Suprapubic skin (tissue), 4 donors: ENCODE results near the gene NPHP4. TPM values are rescaled to one million over a fixed set of nuclear protein-coding genes. Genes with fewer than 3 reads are reported as not detected.

Experiments used
- DNase-seq, 2 donors: peaks; one replicate each; pipeline ENCODE4 v3.0.0-alpha.2; 2019; ENCODE audit warnings: low spot score in 2 of 2
- H3K27ac ChIP-seq: fragments of 200-600 bp; sonication (generic); one replicate; pipeline ENCODE4 v1.5.1; 2019
- H3K27me3 ChIP-seq: fragments of 200-600 bp; sonication (generic); one replicate; pipeline ENCODE4 v1.5.1; 2019
- H3K36me3 ChIP-seq: fragments of 200-600 bp; sonication (generic); one replicate; pipeline ENCODE4 v1.5.1; 2019
- H3K4me1 ChIP-seq: fragments of 200-600 bp; sonication (generic); one replicate; pipeline ENCODE4 v1.5.1; 2019
- H3K4me3 ChIP-seq: fragments of 200-600 bp; sonication (generic); one replicate; pipeline ENCODE4 v1.5.1; 2019; ENCODE audit warnings: mild to moderate bottlenecking
- H3K9me3 ChIP-seq: fragments of 200-600 bp; sonication (generic); one replicate; pipeline ENCODE4 v1.5.1; 2019
- CTCF ChIP-seq, 2 donors: fragments of 200-600 bp in 1 of 2; fragments of 450-650 bp in 1 of 2; sonication (generic) in 1 of 2; IDR thresholded peaks; one replicate each; pipeline ENCODE4 v1.5.1; 2016 to 2019; ENCODE audit warnings: antibody characterized with exemption in 2 of 2, mild to moderate bottlenecking in 1 of 2, moderate library complexity in 1 of 2
- EP300 ChIP-seq: sonication (generic); formaldehyde crosslinking; IDR thresholded peaks from one replicate; pipeline ENCODE4 v1.6.1; 2017; ENCODE audit warnings: antibody characterized with exemption
- POLR2A ChIP-seq, 2 donors: fragments of 450-650 bp; IDR thresholded peaks; one replicate each; pipeline ENCODE4 v1.6.1; 2017; ENCODE audit warnings: antibody characterized with exemption in 2 of 2, mild to moderate bottlenecking in 2 of 2, moderate library complexity in 2 of 2
- POLR2AphosphoS5 ChIP-seq, 3 donors: sonication (generic); formaldehyde crosslinking; IDR thresholded peaks; one replicate each; pipeline ENCODE4 v1.6.1; 2017; ENCODE audit warnings: antibody characterized with exemption in 3 of 3
- WGBS: methylation state at CpG from one replicate; pipeline ENCODE4 v1.1.5; 2018; 5-methylcytosine and 5-hydroxymethylcytosine counted together
- total RNA-seq, 4 donors: library from RNA; depleted of rRNA; stranded (reverse); fragments of >200 nt; gene quantifications; one replicate each; pipeline ENCODE4 v1.1.0, GENCODE V29; 2016

The NPHP4 gene
- total RNA-seq, 4 donors from 2014 or later: 26.3 to 33.7 (median 29.1) TPM

- Histone ChIP-seq H3K27me3 (no peaks in the 10 kb centered on the region), H3K36me3 (no peaks in the 10 kb centered on the region), H3K27ac (no peak overlapping the region), H3K4me3 (no peak overlapping the region), H3K4me1 (peaks cover 4% of the 10 kb centered on the region), H3K9me3 (no peaks in the 10 kb centered on the region)
- 89% methylated on average over 4 of the region's 4 CpGs for WGBS
- TF ChIP-seq EP300: no peak
- no peak for TF ChIP-seq CTCF (IDR thresholded peaks at IDR 0.05)
- no peak for TF ChIP-seq POLR2A (IDR thresholded peaks at IDR 0.05)
- no peak for TF ChIP-seq POLR2AphosphoS5 (IDR thresholded peaks at IDR 0.05)
- no peak for DNase-seq
Observed at GRCh38 chr1:5921671-5922070, 70.6 kb downstream of the NPHP4 start.

GRCh38 chr1:5921129-5921528, 71.1 kb downstream of the NPHP4 start:
- 86% methylated on average over 7 of the region's 7 CpGs for WGBS
- H3K36me3 ChIP-seq: no peaks in the 10 kb centered on the region
- TF ChIP-seq POLR2AphosphoS5 (IDR thresholded peaks at IDR 0.05) (no peak), EP300 (no peak), CTCF (IDR thresholded peaks at IDR 0.05) (no peak), POLR2A (IDR thresholded peaks at IDR 0.05) (no peak)
- peaks cover 4% of the 10 kb centered on the region for H3K4me1 ChIP-seq
- no peak overlapping the region for H3K27ac ChIP-seq
- peak in 1 of 2 donors; percentile 32 for DNase-seq
- no peak overlapping the region for H3K4me3 ChIP-seq
- no peaks in the 10 kb centered on the region for H3K9me3 ChIP-seq
- H3K27me3 ChIP-seq: no peaks in the 10 kb centered on the region

GRCh38 chr1:5920201-5920600, 72.0 kb downstream of the NPHP4 start:
- WGBS: 88% methylated on average over 14 of the region's 17 CpGs

DNA sequence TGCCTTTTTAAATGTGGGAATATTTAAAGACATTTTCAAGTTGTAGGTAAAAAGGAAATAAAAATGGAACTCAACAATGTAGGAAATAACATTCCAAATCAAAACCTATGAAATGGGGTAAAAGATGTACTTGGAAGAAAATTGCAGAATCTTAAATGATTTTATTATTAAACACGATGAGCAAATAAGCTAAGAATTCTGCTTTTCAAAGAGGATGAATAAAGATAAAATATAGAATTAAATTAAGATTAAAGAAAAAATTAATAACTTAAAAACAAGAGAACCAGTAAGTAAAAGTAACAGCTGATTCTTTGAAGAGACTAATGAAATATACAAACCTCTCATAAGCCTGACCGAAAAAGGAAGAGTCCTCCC, 74.0 kb downstream of the NPHP4 start:
- H3K27me3 ChIP-seq: no peaks in the 10 kb centered on the region
- no peak overlapping the region for H3K4me3 ChIP-seq
- no peak for DNase-seq
- WGBS: 69% methylated on average over 2 of the region's 2 CpGs
- H3K9me3 ChIP-seq: no peaks in the 10 kb centered on the region
- H3K27ac ChIP-seq: no peak overlapping the region
- TF ChIP-seq EP300 (no peak), POLR2AphosphoS5 (IDR thresholded peaks at IDR 0.05) (no peak), CTCF (IDR thresholded peaks at IDR 0.05) (no peak), POLR2A (IDR thresholded peaks at IDR 0.05) (no peak)
- no peaks in the 10 kb centered on the region for H3K36me3 ChIP-seq
- peaks cover 10% of the 10 kb centered on the region for H3K4me1 ChIP-seq

More at GRCh38 chr1:5920201-5920600, 72.0 kb downstream of the NPHP4 start:
- Histone ChIP-seq H3K36me3 (no peaks in the 10 kb centered on the region), H3K4me3 (no peak overlapping the region), H3K27me3 (no peaks in the 10 kb centered on the region), H3K9me3 (no peaks in the 10 kb centered on the region), H3K4me1 (peaks cover 10% of the 10 kb centered on the region), H3K27ac (no peak overlapping the region)
- peak; percentile 36 to 74 for DNase-seq
- TF ChIP-seq EP300: no peak
- TF ChIP-seq POLR2A (IDR thresholded peaks at IDR 0.05): no peak
- no peak for TF ChIP-seq POLR2AphosphoS5 (IDR thresholded peaks at IDR 0.05)
- no peak for TF ChIP-seq CTCF (IDR thresholded peaks at IDR 0.05)

DNA sequence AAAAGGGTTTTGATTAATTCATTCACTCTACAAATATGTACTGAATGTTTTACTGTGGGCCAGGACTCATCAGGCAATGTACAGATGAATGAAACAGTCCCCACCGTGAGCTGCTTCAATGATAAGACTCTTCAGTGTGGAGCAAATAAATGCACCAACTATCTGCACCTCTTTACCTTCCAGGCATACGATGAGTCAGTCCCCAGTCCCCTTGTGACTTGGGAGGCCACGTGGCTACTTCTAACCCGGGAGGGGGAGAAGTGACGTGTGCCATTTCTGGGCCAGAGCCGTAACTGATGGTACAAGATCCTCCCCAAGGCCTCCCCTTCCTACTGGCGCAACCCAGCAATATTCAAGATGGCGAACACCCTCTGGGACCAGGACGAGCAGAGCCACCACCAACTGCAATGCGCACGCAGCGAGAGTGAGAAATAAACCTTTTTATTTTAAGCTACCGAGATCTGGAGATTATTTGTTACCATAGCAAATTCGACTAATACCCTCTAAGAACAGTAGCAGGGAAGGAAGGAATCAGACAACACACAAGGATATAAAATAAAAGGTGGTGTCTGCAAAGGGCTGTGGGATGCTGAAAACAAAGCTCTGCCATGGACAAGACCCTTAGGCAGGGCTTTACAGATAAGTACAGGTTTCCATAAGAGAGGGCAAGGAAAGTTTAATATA, 74.5 kb downstream of the NPHP4 start:
- H3K4me3 ChIP-seq: no peak overlapping the region
- peak in 1 of 2 donors; percentile 24 for DNase-seq
- peaks cover 10% of the 10 kb centered on the region for H3K4me1 ChIP-seq
- no peaks in the 10 kb centered on the region for H3K27me3 ChIP-seq
- H3K9me3 ChIP-seq: no peaks in the 10 kb centered on the region
- no peak for TF ChIP-seq POLR2A (IDR thresholded peaks at IDR 0.05)
- no peak for TF ChIP-seq CTCF (IDR thresholded peaks at IDR 0.05)
- no peak overlapping the region for H3K27ac ChIP-seq
- H3K36me3 ChIP-seq: no peaks in the 10 kb centered on the region
- WGBS: 80% methylated on average over 14 of the region's 14 CpGs
